Hepatocyte (in vitro differentiated cells): Measurements from ENCODE around the gene NUPR1.

Experiments
- EZH2phosphoT487 ChIP-seq: fragments of 200-600 bp; sonication (generic); IDR thresholded peaks from one replicate; pipeline ENCODE4 v1.6.1; 2018; ENCODE audit warnings: antibody characterized with exemption, mild to moderate bottlenecking, low read depth, moderate library complexity; ENCODE audit not compliant: unreplicated experiment, severe bottlenecking
- TF ChIP-seq, protein P1 (sequence below): fragments of 200-600 bp; sonication (generic); IDR thresholded peaks from 2 replicates; pipeline ENCODE4 v1.5.1; 2016; ENCODE audit warnings: antibody characterized with exemption, mild to moderate bottlenecking; ENCODE audit not compliant: poor library complexity

DNA sequence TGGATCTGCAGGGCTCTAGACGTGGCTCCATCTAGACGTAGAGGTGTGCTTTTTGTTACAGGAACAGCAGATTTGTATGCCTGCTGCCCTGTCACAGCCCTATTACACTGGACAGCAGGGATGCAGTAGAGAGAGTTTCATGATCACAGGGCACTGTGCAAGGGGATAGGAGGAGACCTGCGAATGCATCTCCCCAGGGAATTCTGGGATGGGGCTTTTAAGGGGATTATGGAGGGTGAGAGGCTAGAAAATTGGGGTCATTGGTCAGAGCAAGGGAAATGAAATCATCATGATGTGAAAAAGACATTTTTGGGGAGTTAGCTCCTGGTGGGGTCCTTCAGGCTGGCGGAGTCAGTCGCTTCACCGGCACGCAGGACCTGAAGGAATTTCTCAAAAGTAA is 3.9 kb upstream of the NUPR1 start:
- TF ChIP-seq, protein P1, sequence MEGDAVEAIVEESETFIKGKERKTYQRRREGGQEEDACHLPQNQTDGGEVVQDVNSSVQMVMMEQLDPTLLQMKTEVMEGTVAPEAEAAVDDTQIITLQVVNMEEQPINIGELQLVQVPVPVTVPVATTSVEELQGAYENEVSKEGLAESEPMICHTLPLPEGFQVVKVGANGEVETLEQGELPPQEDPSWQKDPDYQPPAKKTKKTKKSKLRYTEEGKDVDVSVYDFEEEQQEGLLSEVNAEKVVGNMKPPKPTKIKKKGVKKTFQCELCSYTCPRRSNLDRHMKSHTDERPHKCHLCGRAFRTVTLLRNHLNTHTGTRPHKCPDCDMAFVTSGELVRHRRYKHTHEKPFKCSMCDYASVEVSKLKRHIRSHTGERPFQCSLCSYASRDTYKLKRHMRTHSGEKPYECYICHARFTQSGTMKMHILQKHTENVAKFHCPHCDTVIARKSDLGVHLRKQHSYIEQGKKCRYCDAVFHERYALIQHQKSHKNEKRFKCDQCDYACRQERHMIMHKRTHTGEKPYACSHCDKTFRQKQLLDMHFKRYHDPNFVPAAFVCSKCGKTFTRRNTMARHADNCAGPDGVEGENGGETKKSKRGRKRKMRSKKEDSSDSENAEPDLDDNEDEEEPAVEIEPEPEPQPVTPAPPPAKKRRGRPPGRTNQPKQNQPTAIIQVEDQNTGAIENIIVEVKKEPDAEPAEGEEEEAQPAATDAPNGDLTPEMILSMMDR: no peak
- no peak for TF ChIP-seq EZH2phosphoT487
